ENCODE measurements around the gene MAP2K4.

GRCh38 chr17:12180644-12181261, 160.1 kb downstream of the MAP2K4 start:
- TF ChIP-seq CTCF (IDR thresholded peaks at IDR 0.05) (peak; percentile 78), EZH2 (IDR thresholded peaks at IDR 0.05; ENCODE audit: borderline replicate concordance, insufficient read depth, low read depth, low read length, poor library complexity, severe bottlenecking) (no peak)

All from B cell (primary cell).